CD14-positive monocyte (primary cell): ENCODE measurements around the gene CNTN2. TPM values are rescaled to one million over a fixed set of nuclear protein-coding genes. Genes with fewer than 3 reads are reported as not detected.

ENCODE experiments used
- DNase-seq, 3 donors: peaks; one replicate each; pipeline ENCODE4 v3.0.0-alpha.2; 2011 to 2022
- H2AFZ ChIP-seq: 2 replicates; pipeline ENCODE4 v1.6.0; 2012; ENCODE audit warnings: mild to moderate bottlenecking, low read depth, low read length, inconsistent platforms; ENCODE audit not compliant: insufficient read depth, poor library complexity, severe bottlenecking
- H3K27ac ChIP-seq, 2 donors: 1 replicate in 1 of 2; 2 replicates in 1 of 2; pipeline ENCODE4 v1.5.1; 2012 to 2013; ENCODE audit warnings: low read length in 2 of 2, control low read depth in 1 of 2, inconsistent platforms in 1 of 2, low read depth in 1 of 2, mild to moderate bottlenecking in 1 of 2
- H3K27me3 ChIP-seq, 2 donors: one replicate each; pipeline versions ENCODE4 v1.6.0 to v1.6.1; 2011 to 2013; ENCODE audit warnings: low read length in 2 of 2; ENCODE audit not compliant: control insufficient read depth in 2 of 2, insufficient read depth in 2 of 2
- H3K36me3 ChIP-seq, 2 donors: replicated peaks in 1 of 2; 1 replicate in 1 of 2; 2 replicates in 1 of 2; pipeline versions ENCODE4 v1.5.1 to v1.6.1; 2012 to 2013; ENCODE audit warnings: low read length in 2 of 2, control low read depth in 1 of 2, inconsistent platforms in 1 of 2, mild to moderate bottlenecking in 1 of 2; ENCODE audit not compliant: insufficient read depth in 2 of 2, control insufficient read depth in 1 of 2
- H3K4me1 ChIP-seq, 2 donors: 1 replicate in 1 of 2; 2 replicates in 1 of 2; pipeline versions ENCODE4 v1.5.1 to v1.6.1; 2012 to 2013; ENCODE audit warnings: low read length in 2 of 2, control low read depth in 1 of 2, inconsistent platforms in 1 of 2, mild to moderate bottlenecking in 1 of 2, moderate library complexity in 1 of 2; ENCODE audit not compliant: insufficient read depth in 2 of 2, control insufficient read depth in 1 of 2
- H3K4me2 ChIP-seq: replicated peaks from 2 replicates; pipeline ENCODE3; 2012; ENCODE audit warnings: low read length, moderate library complexity, mild to moderate bottlenecking; ENCODE audit not compliant: poor library complexity, severe bottlenecking; ENCODE audit errors: extremely low read depth
- H3K4me3 ChIP-seq, 3 experiments: fragments of 200-600 bp in 1 of 3; sonication (generic) in 1 of 3; replicated peaks in 1 of 3; 1 replicate in 2 of 3; 2 replicates in 1 of 3; pipeline ENCODE4 v1.5.1; 2011 to 2013; ENCODE audit warnings: low read length in 3 of 3, mild to moderate bottlenecking in 3 of 3, control low read depth in 2 of 3, low read depth in 2 of 3, inconsistent platforms in 1 of 3, moderate library complexity in 1 of 3
- H3K79me2 ChIP-seq: 2 replicates; pipeline ENCODE4 v1.6.0; 2012; ENCODE audit warnings: mild to moderate bottlenecking, control low read depth, inconsistent platforms, low read length, moderate library complexity; ENCODE audit not compliant: insufficient read depth
- H3K9ac ChIP-seq: 2 replicates; pipeline ENCODE4 v1.6.0; 2017; ENCODE audit warnings: low read length, mild to moderate bottlenecking; ENCODE audit not compliant: insufficient read depth, poor library complexity, severe bottlenecking
- H3K9me3 ChIP-seq, 2 donors: replicated peaks in 1 of 2; 1 replicate in 1 of 2; 2 replicates in 1 of 2; pipeline versions ENCODE4 v1.5.1 to v1.6.1; 2012 to 2013; ENCODE audit warnings: low read length in 2 of 2, control low read depth in 1 of 2; ENCODE audit not compliant: control insufficient read depth in 1 of 2, insufficient read depth in 1 of 2
- H4K20me1 ChIP-seq: 2 replicates; pipeline ENCODE4 v1.6.0; 2012; ENCODE audit warnings: mild to moderate bottlenecking, low read length, control low read depth, moderate library complexity; ENCODE audit not compliant: insufficient read depth
- H3K27ac Mint-ChIP-seq, 7 donors: one replicate each; pipeline ENCODE4 v1.8.0; 2020; ENCODE audit warnings: mild to moderate bottlenecking in 7 of 7, mixed read lengths in 7 of 7, moderate library complexity in 6 of 7, inconsistent platforms in 2 of 7
- H3K27me3 Mint-ChIP-seq, 3 donors: one replicate each; pipeline ENCODE4 v1.8.0; 2021 to 2022; ENCODE audit warnings: low read depth in 3 of 3, mild to moderate bottlenecking in 3 of 3, mixed read lengths in 3 of 3, moderate library complexity in 3 of 3, inconsistent platforms in 1 of 3
- H3K36me3 Mint-ChIP-seq, 2 donors: one replicate each; pipeline ENCODE4 v1.8.0; 2020; ENCODE audit warnings: mixed read lengths in 2 of 2, inconsistent platforms in 1 of 2, mild to moderate bottlenecking in 1 of 2
- H3K4me1 Mint-ChIP-seq: one replicate; pipeline ENCODE4 v1.8.0; 2020; ENCODE audit warnings: mild to moderate bottlenecking, mixed read lengths
- H3K4me3 Mint-ChIP-seq, 2 donors: one replicate each; pipeline ENCODE4 v1.8.0; 2020; ENCODE audit warnings: mild to moderate bottlenecking in 2 of 2, mixed read lengths in 2 of 2, moderate library complexity in 1 of 2
- H3K9me3 Mint-ChIP-seq, 7 donors: one replicate each; pipeline ENCODE4 v1.8.0; 2020 to 2022; ENCODE audit warnings: mixed read lengths in 7 of 7, mild to moderate bottlenecking in 6 of 7, moderate library complexity in 6 of 7, inconsistent platforms in 2 of 7
- WGBS: methylation state at CpG from one replicate; pipeline ENCODE4 v1.1.5; 2013; ENCODE audit warnings: missing lambda C conversion rate; ENCODE audit not compliant: insufficient coverage; 5-methylcytosine and 5-hydroxymethylcytosine counted together
- intact Hi-C, 2 donors: fragments of 100-400 bp; cut with micrococcal nuclease; formaldehyde crosslinking; loops; one replicate each; pipeline versions ENCODE4 v1.15.0 to v1.15.1; 2023
- polyA plus RNA-seq, 3 donors: library from polyadenylated mRNA; depleted of rRNA in 1 of 3; unstranded in 2 of 3; stranded (reverse) in 1 of 3; fragments of 300-500 nt in 2 of 3; fragments of >200 nt in 1 of 3; fragmentation: Illumina TruSeq in 2 of 3; gene quantifications; 1 replicate in 2 of 3; 2 replicates in 1 of 3; pipeline ENCODE4 v1.2.3, GENCODE V29; 2012 to 2021
- TF ChIP-seq, protein P1 (sequence below): fragments of 200-600 bp; IDR thresholded peaks from one replicate; pipeline ENCODE4 v1.8.0; 2022; ENCODE audit warnings: antibody characterized with exemption, mild to moderate bottlenecking

CNTN2 gene
- polyA plus RNA-seq, 3 donors: not detected

DNA sequence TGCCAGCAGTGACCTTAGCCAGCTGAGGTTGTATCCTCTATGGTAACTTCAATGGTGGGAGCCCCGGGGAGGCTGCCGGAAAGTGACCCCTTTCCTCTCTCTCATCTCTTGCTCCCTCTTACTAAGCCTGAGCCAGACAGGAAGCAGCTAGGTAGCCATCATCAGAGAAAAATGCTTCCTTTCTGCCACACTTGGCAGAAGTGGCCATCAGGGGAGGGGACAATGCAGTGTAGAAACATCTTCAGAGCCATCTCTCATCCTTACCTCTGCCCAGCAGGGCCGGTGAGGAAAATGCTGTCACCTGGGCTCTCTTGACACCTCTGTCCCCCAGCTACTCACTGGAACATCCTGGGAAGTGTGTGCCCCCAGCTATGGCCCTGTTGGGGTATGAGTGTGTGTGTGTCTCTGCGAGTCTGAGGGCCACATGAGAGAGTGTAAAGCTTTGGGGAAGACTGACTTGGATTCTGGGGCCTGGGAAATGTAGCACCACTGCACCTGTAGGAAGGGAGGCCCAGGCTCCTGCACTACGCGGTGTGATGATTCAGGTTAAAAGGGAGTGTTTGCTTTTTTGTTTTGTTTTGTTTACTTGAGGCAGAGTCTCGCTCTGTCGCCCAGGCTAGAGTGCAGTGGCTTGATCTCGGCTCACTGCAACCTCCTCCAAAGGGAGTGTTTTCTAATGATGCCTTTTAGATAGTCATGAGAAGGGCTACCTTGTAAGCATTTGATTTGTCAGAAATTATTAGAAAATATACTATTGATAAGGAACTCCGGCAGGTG is 48.7 kb upstream of the CNTN2 start:
- H3K4me3 Mint-ChIP-seq: no peak overlapping the region
- H3K4me3 ChIP-seq: no peak overlapping the region

DNA sequence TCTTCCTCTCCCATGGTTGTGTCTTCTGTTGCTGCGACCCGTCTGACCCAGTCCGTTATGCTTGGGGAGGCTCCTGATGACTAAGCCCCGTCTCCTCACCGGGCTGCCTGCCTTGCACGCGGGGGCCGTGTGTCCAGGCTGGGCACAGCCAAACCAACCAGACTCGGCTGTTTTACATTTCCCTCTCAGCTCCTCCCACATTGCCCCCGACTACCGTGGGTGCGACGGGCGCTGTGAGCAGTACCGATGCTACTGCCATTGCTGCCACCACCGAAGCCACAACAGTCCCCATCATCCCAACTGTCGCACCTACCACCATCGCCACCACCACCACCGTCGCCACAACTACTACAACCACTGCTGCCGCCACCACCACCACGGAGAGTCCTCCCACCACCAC is 46.0 kb upstream of the CNTN2 start:
- TF ChIP-seq, protein P1, sequence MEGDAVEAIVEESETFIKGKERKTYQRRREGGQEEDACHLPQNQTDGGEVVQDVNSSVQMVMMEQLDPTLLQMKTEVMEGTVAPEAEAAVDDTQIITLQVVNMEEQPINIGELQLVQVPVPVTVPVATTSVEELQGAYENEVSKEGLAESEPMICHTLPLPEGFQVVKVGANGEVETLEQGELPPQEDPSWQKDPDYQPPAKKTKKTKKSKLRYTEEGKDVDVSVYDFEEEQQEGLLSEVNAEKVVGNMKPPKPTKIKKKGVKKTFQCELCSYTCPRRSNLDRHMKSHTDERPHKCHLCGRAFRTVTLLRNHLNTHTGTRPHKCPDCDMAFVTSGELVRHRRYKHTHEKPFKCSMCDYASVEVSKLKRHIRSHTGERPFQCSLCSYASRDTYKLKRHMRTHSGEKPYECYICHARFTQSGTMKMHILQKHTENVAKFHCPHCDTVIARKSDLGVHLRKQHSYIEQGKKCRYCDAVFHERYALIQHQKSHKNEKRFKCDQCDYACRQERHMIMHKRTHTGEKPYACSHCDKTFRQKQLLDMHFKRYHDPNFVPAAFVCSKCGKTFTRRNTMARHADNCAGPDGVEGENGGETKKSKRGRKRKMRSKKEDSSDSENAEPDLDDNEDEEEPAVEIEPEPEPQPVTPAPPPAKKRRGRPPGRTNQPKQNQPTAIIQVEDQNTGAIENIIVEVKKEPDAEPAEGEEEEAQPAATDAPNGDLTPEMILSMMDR: no peak
- H3K27me3 Mint-ChIP-seq: peaks cover 1 to 2% (median 2%) of the 10 kb centered on the region in 3 donors
- intact Hi-C loops: no loop called here
- H3K9me3 Mint-ChIP-seq: peaks cover 0 to 5% (median 3%) of the 10 kb centered on the region in 7 donors
- no peak overlapping the region for H2AFZ ChIP-seq
- no peaks in the 10 kb centered on the region for H3K27me3 ChIP-seq
- H3K36me3 ChIP-seq: no peaks in the 10 kb centered on the region
- H3K9ac ChIP-seq: no peak overlapping the region
- no peak for DNase-seq
- H3K36me3 Mint-ChIP-seq: peaks cover 0 to 4% of the 10 kb centered on the region in 2 donors
- peaks cover 21% of the 10 kb centered on the region for H3K4me1 Mint-ChIP-seq
- H3K27ac Mint-ChIP-seq: no peak overlapping the region
- no peaks in the 10 kb centered on the region for H4K20me1 ChIP-seq
- H3K4me2 ChIP-seq: no peak overlapping the region
- 95% methylated on average over 21 of the region's 22 CpGs for WGBS
- H3K4me3 Mint-ChIP-seq: no peak overlapping the region
- H3K4me1 ChIP-seq: peaks cover 12 to 16% of the 10 kb centered on the region in 2 donors
- H3K9me3 ChIP-seq: no peaks in the 10 kb centered on the region
- no peak overlapping the region for H3K27ac ChIP-seq
- H3K79me2 ChIP-seq: no peaks in the 10 kb centered on the region
- H3K4me3 ChIP-seq: no peak overlapping the region

More for the DNA sequence above, 48.7 kb upstream of the CNTN2 start:
- H3K9me3 ChIP-seq: no peaks in the 10 kb centered on the region
- Mint-ChIP-seq H3K4me1 (peaks cover 31% of the 10 kb centered on the region), H3K27me3 (peaks cover 1 to 3% (median 2%) of the 10 kb centered on the region in 3 donors), H3K9me3 (peaks cover 0 to 5% (median 3%) of the 10 kb centered on the region in 7 donors), H3K36me3 (peaks cover 0 to 4% of the 10 kb centered on the region in 2 donors), H3K27ac (peak overlapping the region in 3 of 7 donors; percentile 11 to 40 (median 32))
- H3K4me1 ChIP-seq: peaks cover 21 to 24% of the 10 kb centered on the region in 2 donors
- no peaks in the 10 kb centered on the region for H3K79me2 ChIP-seq
- no peak overlapping the region for H3K4me2 ChIP-seq
- 96% methylated on average over 7 of the region's 10 CpGs for WGBS
- H4K20me1 ChIP-seq: no peaks in the 10 kb centered on the region
- peak overlapping the region; percentile 25 for H2AFZ ChIP-seq
- H3K36me3 ChIP-seq: no peaks in the 10 kb centered on the region
- H3K9ac ChIP-seq: no peak overlapping the region
- TF ChIP-seq, protein P1: no peak
- intact Hi-C loops: no loop called here
- DNase-seq: no peak
- no peaks in the 10 kb centered on the region for H3K27me3 ChIP-seq
- no peak overlapping the region for H3K27ac ChIP-seq
